GM23248 (cell line): Measurements from ENCODE around the gene DPEP2NB.

ENCODE experiments used
- EZH2 ChIP-seq: fragments of 200-600 bp; sonication (generic); IDR thresholded peaks from 2 replicates; pipeline ENCODE4 v1.6.1; 2018; ENCODE audit warnings: antibody characterized with exemption, mild to moderate bottlenecking; ENCODE audit not compliant: insufficient read depth, poor library complexity, severe bottlenecking
- EZH2phosphoT487 ChIP-seq: fragments of 200-600 bp; sonication (generic); IDR thresholded peaks from 2 replicates; pipeline ENCODE4 v1.6.1; 2018; ENCODE audit warnings: antibody characterized with exemption, moderate library complexity, mild to moderate bottlenecking, low read depth; ENCODE audit not compliant: insufficient read depth

GRCh38 chr16:68037841-68038597 lies 22.3 kb upstream of the DPEP2NB start:
- TF ChIP-seq EZH2 (no peak), EZH2phosphoT487 (no peak)
